ENCODE measurements around the gene OR2J1.
"Not testable (repeated sequence)": the region's sequence is repeated elsewhere in the genome, so short reads cannot be mapped to it uniquely, and the experiment has no call there.

Gene OR2J1

GRCh38 chr6:29130644-29131043 lies 31.4 kb downstream of the OR2J1 start:
- Histone ChIP-seq H3K9me3 (ENCODE audit: low read length) (no peaks in the 10 kb centered on the region), H3K4me1 (ENCODE audit: insufficient read depth, low read length) (no peaks in the 10 kb centered on the region), H3K27me3 (ENCODE audit: insufficient read depth, low read length) (peaks cover 8% of the 10 kb centered on the region), H3K36me3 (ENCODE audit: insufficient read depth, low read length) (no peaks in the 10 kb centered on the region), H2AFZ (ENCODE audit: low read depth, low read length) (no peak overlapping the region), H3K4me3 (ENCODE audit: low read length) (no peak overlapping the region)

DNA sequence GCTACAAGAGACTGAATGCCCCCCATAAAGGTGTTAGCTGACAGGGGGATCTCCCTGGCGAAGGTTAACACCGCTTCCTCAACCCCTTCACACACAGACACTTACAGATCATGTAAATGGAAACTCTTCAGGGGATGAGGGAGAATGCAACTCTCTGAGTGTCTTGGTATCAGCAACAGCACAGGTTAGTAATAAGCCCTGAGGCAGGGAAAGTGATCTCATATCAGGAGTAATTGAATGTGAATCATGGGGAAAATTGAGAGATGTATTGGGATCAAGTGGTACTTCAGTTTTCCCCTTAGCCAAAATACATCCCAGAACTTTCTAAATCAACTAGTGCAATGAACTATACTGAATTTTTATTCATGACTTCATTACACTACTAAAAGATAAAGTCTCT lies 32.4 kb downstream of the OR2J1 start:
- Histone ChIP-seq H3K9me3 (ENCODE audit: low read length) (no peaks in the 10 kb centered on the region), H3K27me3 (ENCODE audit: insufficient read depth, low read length) (peaks cover 8% of the 10 kb centered on the region), H3K4me1 (ENCODE audit: insufficient read depth, low read length) (no peaks in the 10 kb centered on the region), H3K4me3 (ENCODE audit: low read length) (no peak overlapping the region), H2AFZ (ENCODE audit: low read depth, low read length) (no peak overlapping the region), H3K36me3 (ENCODE audit: insufficient read depth, low read length) (no peaks in the 10 kb centered on the region)

- H3K4me1 ChIP-seq (ENCODE audit: insufficient read depth, low read length) = no peaks in the 10 kb centered on the region
- no peak overlapping the region for H3K4me3 ChIP-seq (ENCODE audit: low read length)
- H2AFZ ChIP-seq (ENCODE audit: low read depth, low read length) = no peak overlapping the region
- no peaks in the 10 kb centered on the region for H3K36me3 ChIP-seq (ENCODE audit: insufficient read depth, low read length)
- H3K9me3 ChIP-seq (ENCODE audit: low read length) = no peaks in the 10 kb centered on the region
- H3K27me3 ChIP-seq (ENCODE audit: insufficient read depth, low read length) = no peaks in the 10 kb centered on the region
These were observed 38.4 kb downstream of the OR2J1 start for GRCh38 chr6:29137724-29138123.

GRCh38 chr6:29141606-29142005 lies 42.3 kb downstream of the OR2J1 start:
- Histone ChIP-seq H3K36me3 (ENCODE audit: insufficient read depth, low read length) (no peaks in the 10 kb centered on the region), H3K9me3 (ENCODE audit: low read length) (no peaks in the 10 kb centered on the region), H3K4me3 (ENCODE audit: low read length) (no peak overlapping the region), H3K4me1 (ENCODE audit: insufficient read depth, low read length) (no peaks in the 10 kb centered on the region), H2AFZ (ENCODE audit: low read depth, low read length) (no peak overlapping the region), H3K27me3 (ENCODE audit: insufficient read depth, low read length) (no peaks in the 10 kb centered on the region)

DNA sequence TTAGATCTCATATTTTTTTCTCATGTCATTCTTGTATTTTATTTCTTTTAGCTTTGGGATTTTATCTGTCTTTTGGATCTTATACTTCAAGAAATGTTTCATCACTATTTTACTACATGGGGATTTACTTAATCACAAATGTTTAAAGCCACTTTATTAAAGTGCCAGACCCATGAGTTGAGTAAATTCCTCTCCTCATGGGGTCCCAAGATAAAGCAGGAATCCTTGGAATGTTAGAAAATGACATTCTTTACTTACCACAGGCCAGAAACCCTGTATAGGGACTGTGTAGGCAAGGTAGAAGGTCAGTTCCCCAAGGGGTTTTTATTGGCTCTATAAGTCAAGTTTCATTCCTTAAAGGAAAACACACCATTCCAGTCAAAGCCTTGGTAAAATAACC lies 43.0 kb downstream of the OR2J1 start:
- Histone ChIP-seq H3K27me3 (ENCODE audit: insufficient read depth, low read length) (no peaks in the 10 kb centered on the region), H3K4me1 (ENCODE audit: insufficient read depth, low read length) (no peaks in the 10 kb centered on the region), H3K9me3 (ENCODE audit: low read length) (no peaks in the 10 kb centered on the region), H3K4me3 (ENCODE audit: low read length) (no peak overlapping the region), H2AFZ (ENCODE audit: low read depth, low read length) (no peak overlapping the region), H3K36me3 (ENCODE audit: insufficient read depth, low read length) (no peaks in the 10 kb centered on the region)

DNA sequence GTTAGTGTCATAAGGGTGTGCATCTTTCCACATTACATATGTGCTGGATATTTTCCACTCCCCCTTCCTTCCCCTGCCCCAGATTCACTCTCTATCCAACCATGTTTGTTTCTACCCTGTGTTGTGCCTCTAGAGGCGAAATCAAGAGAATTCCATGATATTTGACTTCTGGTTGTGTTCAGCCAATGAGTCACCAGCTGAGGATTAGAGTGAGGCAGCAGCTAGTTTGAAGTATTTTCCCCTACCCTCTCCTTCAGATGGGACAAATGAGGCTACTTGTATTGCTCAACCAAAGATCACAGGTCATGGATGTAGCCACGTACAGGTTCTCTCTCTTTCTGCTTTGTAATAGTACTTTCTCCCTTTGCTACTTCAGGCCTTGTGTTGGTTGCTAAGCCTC lies 46.9 kb downstream of the OR2J1 start:
- Histone ChIP-seq H3K27me3 (ENCODE audit: insufficient read depth, low read length) (no peaks in the 10 kb centered on the region), H2AFZ (ENCODE audit: low read depth, low read length) (no peak overlapping the region), H3K36me3 (ENCODE audit: insufficient read depth, low read length) (no peaks in the 10 kb centered on the region), H3K4me3 (ENCODE audit: low read length) (no peak overlapping the region), H3K9me3 (ENCODE audit: low read length) (no peaks in the 10 kb centered on the region), H3K4me1 (ENCODE audit: insufficient read depth, low read length) (no peaks in the 10 kb centered on the region)

- no peaks in the 10 kb centered on the region for H3K4me1 ChIP-seq (ENCODE audit: insufficient read depth, low read length)
- no peak overlapping the region for H3K4me3 ChIP-seq (ENCODE audit: low read length)
- H3K27me3 ChIP-seq (ENCODE audit: insufficient read depth, low read length) = no peaks in the 10 kb centered on the region
- no peaks in the 10 kb centered on the region for H3K9me3 ChIP-seq (ENCODE audit: low read length)
- no peak overlapping the region for H2AFZ ChIP-seq (ENCODE audit: low read depth, low read length)
- H3K36me3 ChIP-seq (ENCODE audit: insufficient read depth, low read length) = no peaks in the 10 kb centered on the region
These were observed 47.8 kb downstream of the OR2J1 start for GRCh38 chr6:29147074-29147473.

DNA sequence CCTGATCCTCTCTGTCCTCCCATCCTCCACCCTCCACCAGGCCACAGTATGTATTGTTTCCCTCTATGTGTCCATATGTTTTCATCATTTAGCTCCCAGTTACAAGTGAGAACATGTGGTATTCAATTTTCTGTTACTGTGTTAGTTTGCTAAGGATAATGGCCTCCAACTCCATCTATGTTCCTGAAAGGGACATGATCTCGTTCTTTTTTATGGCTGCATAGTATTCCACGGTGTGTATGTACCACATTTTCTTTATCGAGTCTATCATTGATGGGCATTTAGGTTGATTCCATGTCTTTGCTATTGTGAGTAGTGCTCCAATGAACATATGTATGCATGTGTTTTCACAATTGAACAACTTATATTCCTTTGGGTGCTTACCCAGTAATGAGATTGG lies 50.2 kb downstream of the OR2J1 start:
- H2AFZ ChIP-seq (ENCODE audit: low read depth, low read length); H3K4me3 ChIP-seq (ENCODE audit: low read length); H3K27me3 ChIP-seq (ENCODE audit: insufficient read depth, low read length); H3K36me3 ChIP-seq (ENCODE audit: insufficient read depth, low read length); H3K9me3 ChIP-seq (ENCODE audit: low read length); H3K4me1 ChIP-seq (ENCODE audit: insufficient read depth, low read length): not testable (repeated sequence)

All from neuron (in vitro differentiated cells).